Activated CD8-positive, alpha-beta T cell treated with anti-CD3 and anti-CD28 coated beads, Interleukin-2, amount 10 ng/mL, durations not matched to agents 7 days and 5 days (primary cell): ENCODE results near the gene UBN1. TPM values are rescaled to one million over a fixed set of nuclear protein-coding genes. Genes with fewer than 3 reads are reported as not detected.

ENCODE experiments used
- ATAC-seq: fragments of 150-1000 bp; cut with Tn5 transposase; one replicate; pipeline ENCODE4 v1.10.0; 2021; ENCODE audit warnings: moderate library complexity
- CTCF ChIA-PET: fragments of 350-600 bp; sonication (Branson Sonifier 250); formaldehyde crosslinking; loops from one replicate; lab custom pipeline; 2021; ENCODE audit warnings: antibody characterized with exemption; lab: Charles Lee
- POLR2A ChIA-PET: fragments of 350-600 bp; sonication (Branson Sonifier 250); formaldehyde crosslinking; loops from one replicate; lab custom pipeline; 2021; ENCODE audit warnings: antibody characterized with exemption; lab: Charles Lee
- DNase-seq: peaks from one replicate; pipeline ENCODE4 v3.0.0-alpha.2; 2020
- H3K27ac Mint-ChIP-seq: one replicate; pipeline ENCODE4 v1.8.0; 2021; ENCODE audit warnings: mild to moderate bottlenecking, mixed read lengths
- H3K27me3 Mint-ChIP-seq: one replicate; pipeline ENCODE4 v1.8.0; 2021; ENCODE audit warnings: low read depth, mixed read lengths
- H3K36me3 Mint-ChIP-seq: one replicate; pipeline ENCODE4 v1.8.0; 2021; ENCODE audit warnings: low read depth, mixed read lengths
- H3K4me1 Mint-ChIP-seq: one replicate; pipeline ENCODE4 v1.8.0; 2021; ENCODE audit warnings: low read depth, mixed read lengths
- H3K4me3 Mint-ChIP-seq: one replicate; pipeline ENCODE4 v1.8.0; 2021; ENCODE audit warnings: mild to moderate bottlenecking, mixed read lengths
- H3K9me3 Mint-ChIP-seq: one replicate; pipeline ENCODE4 v1.8.0; 2022; ENCODE audit warnings: mixed read lengths; ENCODE audit not compliant: insufficient read depth
- total RNA-seq, 2 experiments: library from RNA; stranded (reverse); gene quantifications; one replicate each; pipeline ENCODE4 v1.2.3, GENCODE V29; 2021

Gene UBN1
- total RNA-seq, 2 experiments from 2014 or later = 42.1 to 44.1 TPM

DNA sequence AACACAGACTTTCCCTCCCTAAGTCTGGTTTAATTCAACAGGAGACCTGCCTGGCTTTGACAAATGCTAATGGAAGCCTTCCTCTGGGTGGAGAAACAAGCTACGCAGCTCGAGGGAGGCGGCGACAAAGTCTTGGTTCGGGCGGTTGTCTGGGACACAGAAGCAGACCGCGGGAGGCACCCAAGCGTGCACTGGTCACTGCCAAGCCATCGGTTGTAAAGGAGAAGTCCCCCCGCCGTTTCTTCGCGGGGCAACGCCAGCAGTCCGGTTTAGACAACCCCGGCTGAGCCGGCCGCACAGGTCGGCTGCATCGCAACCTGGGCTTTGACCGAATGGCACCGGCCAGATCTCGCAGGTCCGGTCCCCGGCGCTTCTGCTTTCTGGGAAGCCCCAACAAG is 779 bp upstream of the UBN1 start:
- Mint-ChIP-seq H3K36me3 (peaks cover 44% of the 10 kb centered on the region), H3K27ac (peak overlapping the region; percentile 92), H3K4me3 (peak overlapping the region; percentile 91), H3K4me1 (peaks cover 46% of the 10 kb centered on the region), H3K27me3 (no peaks in the 10 kb centered on the region), H3K9me3 (no peaks in the 10 kb centered on the region)
- ChIA-PET CTCF (interaction anchor here (0.9 to 3.1 kb wide), 2 partner anchors 16 to 78 kb away, joined by 4 to 10 read pairs; no protein-coding TSS in a partner anchor), POLR2A (interaction anchor here (0.6 to 2.0 kb wide), 5 partner anchors 10 to 966 kb away, joined by 3 to 8 read pairs (median 5); partner anchors contain the start of genes CREBBP and ROGDI)
- ATAC-seq (no peak), DNase-seq (peak; percentile 44)

GRCh38 chr16:4847774-4848587 is 700 bp downstream of the UBN1 start:
- ChIA-PET POLR2A (interaction anchor here (0.6 to 2.0 kb wide), 8 partner anchors 10 to 1770 kb away, joined by 3 to 6 read pairs (median 4); partner anchors contain the start of genes ANKS3, DNAAF8 and ROGDI), CTCF (interaction anchor here (3.1 kb wide), 1 partner anchor 14 kb away, joined by 10 read pairs; no protein-coding TSS in a partner anchor)
- peak; percentile 48 for DNase-seq
- no peaks in the 10 kb centered on the region for H3K9me3 Mint-ChIP-seq
- H3K4me1 Mint-ChIP-seq = peaks cover 51% of the 10 kb centered on the region
- H3K27ac Mint-ChIP-seq = peak overlapping the region; percentile 83
- H3K27me3 Mint-ChIP-seq = no peaks in the 10 kb centered on the region
- H3K36me3 Mint-ChIP-seq = peaks cover 37% of the 10 kb centered on the region
- peak overlapping the region; percentile 82 for H3K4me3 Mint-ChIP-seq
- peak; percentile 24 for ATAC-seq

DNA sequence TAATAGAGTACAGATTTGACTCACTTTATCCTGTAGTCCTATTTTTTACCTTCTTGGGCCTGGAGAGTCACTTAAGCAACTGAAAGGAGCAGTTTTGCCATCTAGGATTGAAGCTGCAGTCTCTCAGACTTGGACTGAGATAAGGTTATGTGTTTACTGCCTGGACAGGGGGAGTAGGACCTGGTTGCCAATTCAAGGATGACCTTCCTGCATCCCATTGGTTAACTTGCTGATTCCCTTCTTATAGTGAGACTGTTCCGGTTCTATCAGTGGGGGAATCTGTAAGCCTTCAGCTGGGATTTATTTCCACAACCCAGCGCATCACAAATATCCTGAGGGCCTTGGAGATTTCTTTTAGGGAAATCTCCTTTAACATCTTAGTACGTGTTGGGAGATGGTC is 2.9 kb downstream of the UBN1 start:
- H3K36me3 Mint-ChIP-seq = peaks cover 38% of the 10 kb centered on the region

GRCh38 chr16:4852221-4852872 is 5.1 kb downstream of the UBN1 start:
- ChIA-PET POLR2A (no interaction called here), CTCF (no interaction called here)
- Mint-ChIP-seq H3K27ac (no peak overlapping the region), H3K4me1 (peaks cover 34% of the 10 kb centered on the region), H3K4me3 (no peak overlapping the region), H3K36me3 (peaks cover 34% of the 10 kb centered on the region), H3K27me3 (no peaks in the 10 kb centered on the region), H3K9me3 (no peaks in the 10 kb centered on the region)
- DNase-seq (no peak), ATAC-seq (no peak)

More for the DNA sequence above, 2.9 kb downstream of the UBN1 start:
- DNase-seq (no peak), ATAC-seq (no peak)
- CTCF ChIA-PET = no interaction called here
- peaks cover 46% of the 10 kb centered on the region for H3K4me1 Mint-ChIP-seq
- no peak overlapping the region for H3K4me3 Mint-ChIP-seq
- POLR2A ChIA-PET = no interaction called here
- no peaks in the 10 kb centered on the region for H3K27me3 Mint-ChIP-seq
- no peak overlapping the region for H3K27ac Mint-ChIP-seq
- no peaks in the 10 kb centered on the region for H3K9me3 Mint-ChIP-seq

GRCh38 chr16:4855371-4855770 is 8.1 kb downstream of the UBN1 start:
- peaks cover 52% of the 10 kb centered on the region for H3K36me3 Mint-ChIP-seq

DNA sequence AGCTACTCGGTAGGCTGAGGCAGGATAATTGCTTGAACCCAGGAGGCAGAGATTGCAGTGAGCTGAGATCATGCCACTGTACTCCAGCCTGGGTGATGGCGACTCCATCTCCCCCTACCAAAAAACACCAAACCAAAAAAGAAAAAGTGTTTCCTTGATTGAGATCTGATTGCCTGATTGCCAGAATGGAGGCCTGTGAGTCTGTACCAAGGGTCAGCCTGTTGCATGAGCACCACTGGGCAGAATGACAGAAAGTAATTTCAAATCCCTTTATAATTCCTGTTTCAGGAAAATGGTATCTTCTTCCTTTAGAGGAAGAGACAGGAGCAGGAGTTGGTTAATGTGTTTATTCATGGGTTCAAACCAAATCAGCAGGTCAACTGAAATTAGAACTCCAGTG is 8.5 kb downstream of the UBN1 start:
- no peak for ATAC-seq
- Mint-ChIP-seq H3K9me3 (no peaks in the 10 kb centered on the region), H3K27ac (no peak overlapping the region), H3K27me3 (no peaks in the 10 kb centered on the region), H3K36me3 (peaks cover 56% of the 10 kb centered on the region), H3K4me3 (no peak overlapping the region), H3K4me1 (peaks cover 9% of the 10 kb centered on the region)
- POLR2A ChIA-PET = interaction anchor here (1.2 kb wide), 1 partner anchor 9 kb away, joined by 3 read pairs; no protein-coding TSS in a partner anchor
- CTCF ChIA-PET = no interaction called here
- no peak for DNase-seq

More at GRCh38 chr16:4855371-4855770, 8.1 kb downstream of the UBN1 start:
- DNase-seq (no peak), ATAC-seq (no peak)
- CTCF ChIA-PET = no interaction called here
- no peak overlapping the region for H3K4me3 Mint-ChIP-seq
- H3K4me1 Mint-ChIP-seq = peaks cover 12% of the 10 kb centered on the region
- POLR2A ChIA-PET = no interaction called here
- H3K27me3 Mint-ChIP-seq = no peaks in the 10 kb centered on the region
- H3K9me3 Mint-ChIP-seq = no peaks in the 10 kb centered on the region
- no peak overlapping the region for H3K27ac Mint-ChIP-seq

GRCh38 chr16:4859190-4859899 is 12.1 kb downstream of the UBN1 start:
- Mint-ChIP-seq H3K27ac (no peak overlapping the region), H3K9me3 (no peaks in the 10 kb centered on the region), H3K4me3 (no peak overlapping the region)

DNA sequence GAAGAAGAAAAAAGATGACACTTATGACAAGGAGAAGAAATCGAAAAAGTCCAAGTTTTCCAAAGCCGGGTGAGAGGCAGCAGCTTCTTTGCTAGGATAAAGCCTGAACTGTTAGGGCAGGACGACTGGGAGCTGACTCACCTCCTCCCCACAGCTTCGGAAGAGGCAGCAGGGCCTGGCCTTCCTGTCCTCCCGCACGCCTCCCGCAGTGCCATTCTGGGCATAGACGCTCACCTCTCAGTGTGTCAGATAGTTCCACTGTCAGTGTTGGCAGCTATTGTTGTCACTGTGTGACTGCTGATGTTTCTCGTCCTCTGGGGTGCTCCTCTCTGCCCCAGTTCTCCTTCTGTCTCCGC is 12.6 kb downstream of the UBN1 start:
- no peaks in the 10 kb centered on the region for H3K9me3 Mint-ChIP-seq
- ChIA-PET CTCF (no interaction called here), POLR2A (no interaction called here)
- peaks cover 59% of the 10 kb centered on the region for H3K36me3 Mint-ChIP-seq
- no peak overlapping the region for H3K4me3 Mint-ChIP-seq
- H3K27me3 Mint-ChIP-seq = no peaks in the 10 kb centered on the region
- no peak for DNase-seq
- ATAC-seq = no peak
- no peak overlapping the region for H3K27ac Mint-ChIP-seq
- peaks cover 6% of the 10 kb centered on the region for H3K4me1 Mint-ChIP-seq

More at GRCh38 chr16:4859190-4859899, 12.1 kb downstream of the UBN1 start:
- CTCF ChIA-PET = no interaction called here
- no peak for DNase-seq
- no peak for ATAC-seq
- H3K4me1 Mint-ChIP-seq = peaks cover 6% of the 10 kb centered on the region
- POLR2A ChIA-PET = interaction anchor here (1.2 kb wide), 1 partner anchor 12 kb away, joined by 4 read pairs; the partner anchor contains the start of genes GLYR1 and UBN1
- H3K36me3 Mint-ChIP-seq = peaks cover 62% of the 10 kb centered on the region
- no peaks in the 10 kb centered on the region for H3K27me3 Mint-ChIP-seq

DNA sequence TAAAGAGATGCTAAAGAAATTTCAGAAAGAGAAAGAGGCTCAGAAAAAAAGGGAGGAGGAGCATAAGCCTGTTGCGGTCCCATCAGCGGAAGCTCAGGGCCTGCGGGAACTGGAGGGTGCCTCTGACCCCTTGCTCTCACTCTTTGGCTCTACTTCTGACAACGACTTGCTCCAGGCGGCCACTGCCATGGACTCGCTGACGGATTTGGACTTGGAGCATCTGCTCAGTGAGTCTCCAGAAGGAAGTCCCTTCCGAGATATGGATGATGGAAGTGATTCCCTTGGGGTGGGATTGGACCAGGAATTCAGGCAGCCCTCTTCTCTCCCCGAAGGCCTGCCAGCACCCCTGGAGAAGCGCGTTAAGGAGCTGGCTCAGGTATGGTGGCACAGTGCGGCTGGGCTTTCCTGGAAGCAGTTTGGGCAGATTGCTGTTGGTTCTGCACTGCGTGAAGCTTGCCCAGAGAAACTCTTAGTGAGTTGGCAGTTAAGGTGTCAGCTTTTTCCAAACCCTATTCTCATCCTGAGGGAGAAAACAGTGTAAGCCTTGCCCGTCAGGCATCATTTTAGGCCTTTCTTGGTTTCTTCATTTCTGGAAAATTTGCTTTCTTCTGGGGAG is 13.6 kb downstream of the UBN1 start:
- peaks cover 54% of the 10 kb centered on the region for H3K36me3 Mint-ChIP-seq

DNA sequence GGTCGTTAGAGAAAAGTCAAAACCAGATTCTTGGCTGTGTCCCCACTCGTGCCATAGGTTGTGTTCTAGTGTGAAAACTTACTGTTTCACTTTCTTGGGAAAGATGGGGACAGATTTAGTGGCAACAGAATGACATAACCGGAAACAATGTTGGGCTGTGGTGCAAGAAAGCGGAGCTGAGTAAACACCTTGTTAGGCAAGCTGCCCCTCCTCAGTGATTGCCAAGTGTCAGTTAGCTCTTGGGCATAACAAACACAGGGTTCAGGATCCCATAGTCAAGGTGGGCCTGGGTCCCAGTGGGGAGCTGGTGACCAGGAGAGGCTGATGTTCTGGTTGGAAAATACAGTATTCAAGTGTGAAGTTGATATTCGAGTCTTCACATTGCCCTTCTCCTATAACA is 15.4 kb downstream of the UBN1 start:
- Mint-ChIP-seq H3K27ac (no peak overlapping the region), H3K4me1 (peaks cover 6% of the 10 kb centered on the region), H3K9me3 (no peaks in the 10 kb centered on the region), H3K36me3 (peaks cover 50% of the 10 kb centered on the region), H3K27me3 (no peaks in the 10 kb centered on the region), H3K4me3 (no peak overlapping the region)
- ChIA-PET POLR2A (interaction anchor here (0.9 kb wide), 1 partner anchor 12 kb away, joined by 3 read pairs; no protein-coding TSS in a partner anchor), CTCF (interaction anchor here (2.0 kb wide), 1 partner anchor 15 kb away, joined by 10 read pairs; the partner anchor contains the start of genes GLYR1 and UBN1)
- DNase-seq (no peak), ATAC-seq (no peak)

More for the DNA sequence above, 13.6 kb downstream of the UBN1 start:
- POLR2A ChIA-PET = no interaction called here
- no peaks in the 10 kb centered on the region for H3K27me3 Mint-ChIP-seq
- H3K4me1 Mint-ChIP-seq = peaks cover 6% of the 10 kb centered on the region
- ATAC-seq = no peak
- CTCF ChIA-PET = no interaction called here
- H3K27ac Mint-ChIP-seq = no peak overlapping the region
- no peak overlapping the region for H3K4me3 Mint-ChIP-seq
- no peaks in the 10 kb centered on the region for H3K9me3 Mint-ChIP-seq
- no peak for DNase-seq

- H3K9me3 Mint-ChIP-seq = no peaks in the 10 kb centered on the region
- ChIA-PET CTCF (no interaction called here), POLR2A (interaction anchor here (0.6 kb wide), 1 partner anchor 115 kb away, joined by 5 read pairs; no protein-coding TSS in a partner anchor)
- DNase-seq (no peak), ATAC-seq (no peak)
- H3K27me3 Mint-ChIP-seq = no peaks in the 10 kb centered on the region
- H3K27ac Mint-ChIP-seq = no peak overlapping the region
- H3K36me3 Mint-ChIP-seq = peaks cover 37% of the 10 kb centered on the region
- H3K4me1 Mint-ChIP-seq = peaks cover 6% of the 10 kb centered on the region
- no peak overlapping the region for H3K4me3 Mint-ChIP-seq
Measured at GRCh38 chr16:4864728-4865127, 17.4 kb downstream of the UBN1 start.
